IMR-90 (cell line): ENCODE data around the gene LAMB3. TPM values are rescaled to one million over a fixed set of nuclear protein-coding genes. Genes with fewer than 3 reads are reported as not detected.

Experiments used
- ATAC-seq: fragments of 200-7000 bp; cut with Tn5 transposase; 2 replicates; pipeline ENCODE4 v1.9.1; 2020; ENCODE audit warnings: low read depth, mild to moderate bottlenecking, moderate library complexity
- BruUV-seq: library from RNA; stranded (reverse); fragments of 400-500 nt; replicated peaks from 2 replicates; lab custom pipeline; 2021; lab: Mats Ljungman, UMichigan
- CTCF ChIA-PET: fragments of 300-600 bp; formaldehyde crosslinking; extraction: SDS; loops from one replicate; lab custom pipeline; 2021; ENCODE audit warnings: antibody characterized with exemption; lab: Yijun Ruan, JAX
- POLR2A ChIA-PET: fragments of 300-600 bp; sonication (Branson Sonifier 250); formaldehyde crosslinking; loops from one replicate; lab custom pipeline; 2022; ENCODE audit warnings: antibody characterized with exemption; ENCODE audit not compliant: unreplicated experiment; lab: Charles Lee
- DNase-seq: peaks from one replicate; pipeline ENCODE4 v3.0.0; 2013
- H2AFZ ChIP-seq: replicated peaks from 2 replicates; pipeline ENCODE3; 2013; ENCODE audit warnings: low read length, mild to moderate bottlenecking; ENCODE audit not compliant: poor library complexity
- H2AK5ac ChIP-seq: 2 replicates; pipeline ENCODE4 v1.6.1; 2013; ENCODE audit warnings: low read depth, low read length, inconsistent platforms
- H2AK9ac ChIP-seq: replicated peaks from 2 replicates; pipeline ENCODE3; 2013; ENCODE audit warnings: mild to moderate bottlenecking, low read depth, low read length, moderate library complexity; ENCODE audit not compliant: poor library complexity
- H2BK120ac ChIP-seq: 2 replicates; pipeline ENCODE4 v1.6.1; 2013; ENCODE audit warnings: low read depth, low read length, inconsistent platforms
- H2BK15ac ChIP-seq: 3 replicates; pipeline ENCODE4 v1.6.1; 2013; ENCODE audit warnings: low read depth, low read length, inconsistent platforms
- H2BK20ac ChIP-seq: 2 replicates; pipeline ENCODE4 v1.6.1; 2013; ENCODE audit warnings: low read depth, mild to moderate bottlenecking, inconsistent platforms, low read length, moderate library complexity
- H2BK5ac ChIP-seq: 2 replicates; pipeline ENCODE4 v1.6.1; 2013; ENCODE audit warnings: mild to moderate bottlenecking, low read depth, low read length, inconsistent platforms; ENCODE audit not compliant: poor library complexity, severe bottlenecking
- H3K14ac ChIP-seq: replicated peaks from 2 replicates; pipeline ENCODE4 v1.6.1; 2013; ENCODE audit warnings: low read depth, low read length, inconsistent platforms
- H3K18ac ChIP-seq: 2 replicates; pipeline ENCODE4 v1.6.1; 2013; ENCODE audit warnings: low read depth, low read length, control low read depth
- H3K23ac ChIP-seq: 2 replicates; pipeline ENCODE4 v1.6.1; 2013; ENCODE audit warnings: low read depth, low read length, inconsistent platforms
- H3K27ac ChIP-seq: 2 replicates; pipeline ENCODE4 v1.5.1; 2013; ENCODE audit warnings: mild to moderate bottlenecking, control low read depth, low read length; ENCODE audit not compliant: insufficient read depth
- H3K27me3 ChIP-seq: 2 replicates; pipeline ENCODE4 v1.6.1; 2013; ENCODE audit warnings: low read length; ENCODE audit not compliant: control insufficient read depth, insufficient read depth
- H3K36me3 ChIP-seq: 2 replicates; pipeline ENCODE4 v1.6.1; 2013; ENCODE audit warnings: low read length, mixed read lengths; ENCODE audit not compliant: control insufficient read depth, insufficient read depth
- H3K4ac ChIP-seq: 2 replicates; pipeline ENCODE4 v1.6.1; 2013; ENCODE audit warnings: low read depth, low read length, inconsistent platforms
- H3K4me1 ChIP-seq: 2 replicates; pipeline ENCODE4 v1.6.1; 2013; ENCODE audit warnings: low read length, mixed read lengths; ENCODE audit not compliant: control insufficient read depth, insufficient read depth
- H3K4me2 ChIP-seq: 2 replicates; pipeline ENCODE4 v1.6.1; 2013; ENCODE audit warnings: low read depth, mild to moderate bottlenecking, control low read depth, low read length, moderate library complexity
- H3K4me3 ChIP-seq: 2 replicates; pipeline ENCODE4 v1.5.1; 2013; ENCODE audit warnings: low read depth, mild to moderate bottlenecking, control low read depth, low read length, moderate library complexity; ENCODE audit not compliant: insufficient read depth
- H3K56ac ChIP-seq: 2 replicates; pipeline ENCODE4 v1.6.1; 2013; ENCODE audit warnings: low read length, inconsistent platforms; ENCODE audit not compliant: insufficient read depth; ENCODE audit errors: extremely low read depth
- H3K79me1 ChIP-seq, 2 experiments: 2 replicates each; pipeline ENCODE4 v1.6.1; 2013; ENCODE audit warnings: low read length in 2 of 2, inconsistent platforms in 1 of 2, low read depth in 1 of 2
- H3K9ac ChIP-seq: 2 replicates; pipeline ENCODE4 v1.6.1; 2013; ENCODE audit warnings: low read depth, low read length, control low read depth
- H3K9me1 ChIP-seq: 2 replicates; pipeline ENCODE4 v1.6.1; 2013; ENCODE audit warnings: low read length, inconsistent platforms; ENCODE audit not compliant: insufficient read depth
- H3K9me3 ChIP-seq: 2 replicates; pipeline ENCODE4 v1.6.1; 2013; ENCODE audit warnings: low read length; ENCODE audit not compliant: control insufficient read depth, insufficient read depth
- H4K20me1 ChIP-seq: 2 replicates; pipeline ENCODE4 v1.6.1; 2013; ENCODE audit warnings: low read length, inconsistent platforms; ENCODE audit not compliant: insufficient read depth
- H4K5ac ChIP-seq: 2 replicates; pipeline ENCODE4 v1.6.1; 2013; ENCODE audit warnings: mild to moderate bottlenecking, low read depth, low read length, control low read depth
- H4K8ac ChIP-seq, 2 experiments: 2 replicates each; pipeline ENCODE4 v1.6.1; 2013; ENCODE audit warnings: low read depth in 2 of 2, low read length in 2 of 2, control low read depth in 1 of 2, inconsistent platforms in 1 of 2
- H4K91ac ChIP-seq: 2 replicates; pipeline ENCODE4 v1.6.1; 2013; ENCODE audit warnings: low read depth, low read length, inconsistent platforms; ENCODE audit not compliant: insufficient read depth
- BHLHE40 ChIP-seq: fragments of 150-350 bp; IDR thresholded peaks from 2 replicates; pipeline ENCODE4 v1.6.1; 2016; ENCODE audit warnings: mild to moderate bottlenecking, low read depth, low read length
- CEBPB ChIP-seq: IDR thresholded peaks from 2 replicates; pipeline ENCODE4 v1.6.1; 2012; ENCODE audit warnings: low read depth, low read length, improper control_type of control experiment
- CHD1 ChIP-seq: IDR thresholded peaks from 2 replicates; pipeline ENCODE4 v1.6.1; 2012; ENCODE audit warnings: low read depth, low read length, improper control_type of control experiment
- CTCF ChIP-seq: conservative IDR thresholded peaks from 2 replicates; pipeline ENCODE4 v1.5.1; 2012; ENCODE audit warnings: mild to moderate bottlenecking, low read depth, low read length, improper control_type of control experiment
- ELK1 ChIP-seq: fragments of 150-350 bp; IDR thresholded peaks from 2 replicates; pipeline ENCODE4 v1.6.1; 2016; ENCODE audit warnings: low read depth, mild to moderate bottlenecking, low read length, moderate library complexity, borderline replicate concordance
- FOS ChIP-seq: fragments of 150-350 bp; IDR thresholded peaks from 2 replicates; pipeline ENCODE4 v1.6.1; 2016; ENCODE audit warnings: low read depth, low read length
- MAZ ChIP-seq: IDR thresholded peaks from 2 replicates; pipeline ENCODE4 v1.6.1; 2012; ENCODE audit warnings: low read depth, mild to moderate bottlenecking, low read length, improper control_type of control experiment, moderate library complexity, borderline replicate concordance
- MXI1 ChIP-seq: IDR thresholded peaks from 2 replicates; pipeline ENCODE4 v1.6.1; 2012; ENCODE audit warnings: low read depth, mild to moderate bottlenecking, low read length, moderate library complexity, borderline replicate concordance
- RAD21 ChIP-seq: IDR thresholded peaks from 2 replicates; pipeline ENCODE4 v1.6.1; 2012; ENCODE audit warnings: low read length, improper control_type of control experiment
- RCOR1 ChIP-seq: IDR thresholded peaks from 2 replicates; pipeline ENCODE4 v1.6.1; 2012; ENCODE audit warnings: mild to moderate bottlenecking, low read length, improper control_type of control experiment; ENCODE audit not compliant: insufficient replicate concordance
- RFX5 ChIP-seq: IDR thresholded peaks from 2 replicates; pipeline ENCODE4 v1.8.0; 2012; ENCODE audit warnings: low read depth, mild to moderate bottlenecking, low read length, moderate library complexity
- USF2 ChIP-seq: fragments of 150-350 bp; IDR thresholded peaks from 2 replicates; pipeline ENCODE4 v1.6.1; 2017; ENCODE audit warnings: mild to moderate bottlenecking, antibody characterized with exemption, low read length, low read depth
- WGBS, 2 experiments: methylation state at CpG; one replicate each; pipeline versions ENCODE4 v1.1.5 to v1.1.7; 2013; ENCODE audit warnings: missing lambda C conversion rate in 2 of 2; ENCODE audit not compliant: insufficient read length in 1 of 2; ENCODE audit errors: extremely low coverage in 2 of 2; 5-methylcytosine and 5-hydroxymethylcytosine counted together
- dilution Hi-C: fragments of 300-500 bp; cut with HindIII; formaldehyde crosslinking; loops from one replicate; pipeline ENCODE4 v1.14.3; 2018; ENCODE audit warnings: low sequenced_read_pairs; ENCODE audit not compliant: unreplicated experiment
- in situ Hi-C: fragments of 300-500 bp; cut with MboI; formaldehyde crosslinking; loops from 3 replicates; pipeline ENCODE4 v1.14.3; 2019; ENCODE audit warnings: low sequenced_read_pairs, inconsistent platforms, mixed read lengths
- intact Hi-C: fragments of 100-400 bp; cut with micrococcal nuclease; formaldehyde crosslinking; loops from 2 replicates; pipeline ENCODE4 v1.10.0; 2022
- polyA plus RNA-seq, 3 experiments: library from polyadenylated mRNA; depleted of rRNA; stranded (reverse); fragments of >200 nt; gene quantifications; 2 replicates each; pipeline ENCODE4 v1.2.3, GENCODE V29; 2012; ENCODE audit warnings: low replicate concordance in 1 of 3
- total RNA-seq: library from RNA; depleted of rRNA; stranded (reverse); fragments of >200 nt; gene quantifications from 2 replicates; pipeline ENCODE4 v1.2.3, GENCODE V29; 2012

The LAMB3 gene
- total and polyA plus RNA-seq, 2 of the 4 experiments (the other 2 are of a cell fraction) = 0.72 to 2.1 TPM

GRCh38 chr1:209672705-209673630 lies 20.7 kb upstream of the LAMB3 start:
- Histone ChIP-seq H3K36me3 (no peaks in the 10 kb centered on the region), H2AK5ac (no peak overlapping the region), H3K56ac (no peak overlapping the region), H3K4me3 (no peak overlapping the region), H2BK120ac (no peak overlapping the region), H4K20me1 (no peaks in the 10 kb centered on the region), H3K18ac (no peak overlapping the region), H3K4me2 (no peak overlapping the region), H3K9ac (no peak overlapping the region), H4K8ac (no peak overlapping the region), H2AK9ac (no peak overlapping the region), H2BK5ac (no peak overlapping the region), H4K91ac (no peak overlapping the region), H3K27me3 (peaks cover 22% of the 10 kb centered on the region), H3K9me1 (no peaks in the 10 kb centered on the region), H2AFZ (no peak overlapping the region), H3K4ac (no peak overlapping the region), H3K79me1 (no peaks in the 10 kb centered on the region), H2BK20ac (no peak overlapping the region; the same call in 1 of the 2 replicates), H3K27ac (no peak overlapping the region), H3K9me3 (0 out of 2 replicates have a peak, but pooled peaks cover 3% of the 10 kb centered on the region), H4K5ac (no peak overlapping the region), H3K4me1 (peaks cover 3% of the 10 kb centered on the region; the same call in 1 of the 2 replicates), H3K14ac (no peak overlapping the region), H3K23ac (no peak overlapping the region), H2BK15ac (no peak overlapping the region)
- dilution Hi-C loops = no loop called here
- POLR2A ChIA-PET = no interaction called here
- WGBS, 2 experiments = no CpG with 5 or more reads among the region's 5 CpGs
- in situ Hi-C loops = no loop called here
- no TSS peak for BruUV-seq
- CTCF ChIA-PET = no interaction called here
- ATAC-seq (no peak), DNase-seq (no peak)
- TF ChIP-seq ELK1 (no peak), BHLHE40 (no peak), USF2 (no peak), FOS (no peak), CTCF (no peak), MXI1 (no peak), CHD1 (no peak), CEBPB (no peak), RAD21 (no peak), RFX5 (no peak), RCOR1 (no peak), MAZ (no peak)
- intact Hi-C loops = no loop called here
